ENCODE results near the gene GAS6. TPM values are rescaled to one million over a fixed set of nuclear protein-coding genes. Genes with fewer than 3 reads are reported as not detected.
"Not testable (repeated sequence)": the region's sequence is repeated elsewhere in the genome, so short reads cannot be mapped to it uniquely, and the experiment has no call there.

The GAS6 gene
- polyA plus RNA-seq, 12 donors, result 20.9 to 61.4 (median 31.5) TPM; not detected in 1

GRCh38 chr13:113794764-113795173, 69.1 kb downstream of the GAS6 start:
- no peak for DNase-seq

DNA sequence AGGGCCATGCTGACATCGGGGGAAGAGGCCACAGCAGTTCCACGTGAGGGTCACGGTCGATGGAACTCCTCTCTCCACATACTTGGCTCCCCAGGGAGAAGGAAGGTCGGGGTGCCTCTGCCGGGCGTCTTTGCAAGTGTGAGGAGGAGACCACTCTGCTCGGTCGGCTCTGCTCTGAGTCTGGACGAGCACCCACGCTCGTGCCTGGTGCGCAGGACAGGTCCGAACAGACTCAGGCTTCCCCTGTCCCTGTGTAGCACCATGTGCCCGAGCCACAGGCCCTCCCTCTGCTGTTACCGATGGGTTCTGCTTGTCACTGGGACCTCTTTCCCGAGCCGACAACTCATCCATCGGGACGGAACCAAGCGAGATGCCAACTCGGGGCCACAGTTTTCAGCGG, 69.8 kb downstream of the GAS6 start:
- DNase-seq, result no peak

DNA sequence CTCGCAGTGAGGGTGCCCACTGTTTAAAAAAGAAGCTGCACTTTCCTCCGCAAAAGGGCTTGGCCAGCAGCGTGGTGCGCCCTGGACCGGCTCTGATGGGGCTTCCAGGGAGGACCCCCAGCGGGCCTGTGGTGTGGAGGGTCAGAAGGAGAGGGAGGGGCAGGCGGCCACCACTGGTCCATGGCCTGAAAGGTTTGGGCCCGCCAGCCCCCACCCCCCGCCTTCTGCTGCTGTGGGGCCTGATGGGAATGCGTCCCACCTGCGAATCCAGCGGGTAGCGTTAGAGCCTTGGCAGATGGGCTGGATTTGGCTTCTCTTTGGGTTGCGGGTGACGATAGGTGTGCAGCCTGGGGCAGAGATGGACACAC, 70.2 kb downstream of the GAS6 start:
- DNase-seq, result no peak

GRCh38 chr13:113792886-113793717, 70.8 kb downstream of the GAS6 start:
- DNase-seq, result no peak

DNA sequence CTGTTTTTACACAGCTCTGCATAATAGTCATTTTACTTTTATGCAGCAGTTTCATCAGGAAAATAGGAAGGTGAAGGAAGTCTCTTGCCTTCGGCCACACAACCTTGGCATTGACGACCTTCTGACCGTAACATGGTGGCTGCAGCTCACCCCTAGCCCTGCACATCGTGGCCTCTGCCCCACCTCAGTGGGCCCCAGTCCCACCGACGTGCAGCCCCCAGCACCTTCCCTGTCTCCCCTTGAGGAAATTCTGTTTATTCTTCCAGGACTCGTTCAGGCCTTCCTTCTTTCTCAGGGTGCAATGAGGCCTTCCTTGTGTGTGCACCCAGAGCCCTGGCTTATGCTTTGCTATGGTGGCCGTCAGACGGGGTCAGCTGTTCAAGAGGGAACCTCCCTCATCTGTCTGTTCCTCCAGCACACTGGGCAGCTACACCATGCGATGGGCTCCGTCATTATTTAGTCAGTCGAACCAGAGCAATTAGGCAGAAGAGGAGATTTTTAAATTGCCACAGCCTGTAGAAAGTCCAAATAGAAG, 71.6 kb downstream of the GAS6 start:
- no peak for DNase-seq

DNA sequence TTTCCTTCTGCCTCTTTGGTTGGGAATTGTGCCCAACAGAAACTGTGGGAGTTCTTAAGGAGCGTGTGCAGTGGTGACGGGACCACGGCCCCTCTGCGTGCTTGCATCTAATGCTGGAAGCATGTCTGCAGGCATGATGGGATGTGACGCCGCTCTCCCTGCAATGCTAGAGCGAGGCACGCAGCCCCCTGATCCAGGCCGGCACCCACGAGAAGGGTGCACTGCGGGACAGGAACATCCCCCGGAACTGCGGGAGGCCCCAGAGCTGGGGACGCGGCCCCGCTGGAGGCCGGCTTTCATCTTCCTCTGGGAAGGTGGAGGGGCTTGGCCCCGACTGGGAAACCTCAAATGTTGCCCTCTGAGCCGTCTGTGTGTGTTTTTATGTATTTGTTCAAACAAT, 72.1 kb downstream of the GAS6 start:
- no peak for DNase-seq

DNA sequence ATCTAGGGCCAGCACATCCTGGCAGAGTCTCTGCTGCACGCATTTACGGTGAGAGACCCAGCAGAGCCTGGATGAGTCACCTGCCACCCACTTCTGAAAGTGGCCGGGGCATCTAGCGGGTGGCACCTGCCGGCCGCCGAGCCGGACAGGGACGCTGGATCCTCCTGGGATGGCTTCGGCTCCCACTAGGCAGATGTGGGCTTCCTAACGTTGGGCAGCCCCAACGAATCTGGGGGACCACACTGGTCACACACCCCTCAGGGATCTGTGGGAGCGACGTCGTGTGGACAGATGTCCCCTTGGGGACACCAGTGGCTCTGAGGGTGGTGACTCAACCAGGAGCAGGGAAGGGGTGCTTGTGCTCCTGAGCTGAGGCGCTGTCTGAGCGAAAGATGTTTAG, 72.7 kb downstream of the GAS6 start:
- no peak for DNase-seq

- not testable (repeated sequence) for DNase-seq
Measured at GRCh38 chr13:113789931-113790330, 73.9 kb downstream of the GAS6 start.

DNA sequence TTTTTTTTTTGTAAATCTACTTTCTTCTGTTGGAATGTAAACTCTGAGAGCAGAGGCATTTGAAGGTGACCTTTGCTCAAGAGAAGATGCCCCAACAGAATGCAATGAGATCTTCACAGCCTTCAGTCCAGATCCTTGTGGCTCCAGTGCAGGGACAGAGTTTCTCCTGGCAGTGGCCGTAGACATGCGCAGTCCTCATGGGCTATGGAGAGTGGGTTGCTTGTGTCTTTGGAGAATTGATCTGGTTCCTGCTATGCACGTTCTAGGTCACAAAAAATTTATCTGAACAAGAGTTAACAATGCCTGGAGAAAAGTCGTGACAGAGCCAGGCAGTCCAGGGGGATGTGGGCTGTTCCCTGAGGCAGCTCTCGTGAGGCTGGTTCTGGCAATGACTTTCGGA, 74.7 kb downstream of the GAS6 start:
- no peak for DNase-seq

- no peak for DNase-seq
Measured at GRCh38 chr13:113788413-113789135, 75.3 kb downstream of the GAS6 start.

DNA sequence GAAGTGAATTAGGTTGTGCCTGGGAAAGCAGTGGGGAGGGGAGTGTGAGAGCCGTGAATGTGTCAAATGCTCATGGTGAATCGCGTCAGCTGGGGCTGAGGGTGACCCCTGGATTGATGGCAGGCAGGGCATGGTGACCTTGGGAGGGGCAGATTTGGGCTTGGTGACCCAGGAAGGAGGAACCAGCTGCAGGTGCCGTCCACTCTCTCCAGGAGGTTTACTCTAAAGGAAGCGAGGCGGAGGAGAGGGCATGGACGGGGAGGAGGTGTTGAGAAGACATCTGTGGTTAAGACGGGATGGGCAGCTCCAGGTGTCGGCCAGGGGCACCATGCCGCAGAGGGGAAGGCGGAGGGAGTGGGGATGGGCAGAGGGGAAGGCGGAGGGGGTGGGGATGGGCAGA, 76.2 kb downstream of the GAS6 start:
- DNase-seq, result no peak

GRCh38 chr13:113786262-113786841, 77.5 kb downstream of the GAS6 start:
- no peak for DNase-seq

DNA sequence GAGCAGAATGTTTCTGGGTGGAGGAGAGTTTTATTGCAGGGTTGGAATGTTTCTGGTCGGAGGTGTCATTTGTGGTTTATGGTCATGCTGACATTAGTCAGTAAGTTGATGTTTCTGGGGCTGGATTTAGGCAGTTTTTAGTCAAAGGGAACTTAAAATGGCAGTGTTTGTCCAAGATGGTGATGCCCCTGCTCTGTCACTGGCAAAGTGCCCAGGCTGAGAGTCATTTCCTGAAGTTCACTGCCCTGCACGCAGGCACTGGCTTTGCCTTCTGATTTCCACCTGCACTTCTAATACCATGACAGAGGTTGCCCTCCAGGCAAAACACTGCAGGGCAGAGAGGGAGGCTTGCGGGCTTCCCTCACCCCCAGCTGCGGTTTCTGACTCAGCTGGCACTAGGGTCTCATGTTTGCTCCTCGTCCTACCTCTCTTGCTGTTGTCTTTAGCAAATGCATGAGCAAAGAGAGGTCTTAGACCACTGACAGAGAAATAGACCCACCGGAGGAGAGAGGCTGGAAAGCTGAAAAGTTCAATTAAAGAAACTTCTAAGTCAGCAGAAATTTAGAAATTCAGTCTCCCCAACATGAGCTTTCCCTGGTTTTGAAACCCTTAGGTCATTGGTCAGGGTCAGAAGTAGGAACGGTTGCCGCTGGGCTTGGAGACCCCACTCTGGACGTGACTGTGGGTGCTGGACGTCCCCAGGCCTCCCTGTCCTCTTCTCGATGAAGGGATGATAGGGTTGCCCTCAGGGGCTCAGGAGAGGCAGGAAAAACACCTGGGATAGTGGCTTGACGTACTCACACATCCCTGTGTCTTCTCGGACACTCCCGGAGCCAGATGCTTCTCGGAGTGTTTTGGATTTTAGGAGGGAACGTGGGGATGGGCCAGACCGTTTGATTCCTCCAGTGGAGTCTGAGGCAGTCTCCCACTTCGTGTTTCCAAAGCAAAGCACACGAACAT, 78.5 kb downstream of the GAS6 start:
- DNase-seq, result no peak

GRCh38 chr13:113784645-113785024, 79.2 kb downstream of the GAS6 start:
- no peak for DNase-seq

DNA sequence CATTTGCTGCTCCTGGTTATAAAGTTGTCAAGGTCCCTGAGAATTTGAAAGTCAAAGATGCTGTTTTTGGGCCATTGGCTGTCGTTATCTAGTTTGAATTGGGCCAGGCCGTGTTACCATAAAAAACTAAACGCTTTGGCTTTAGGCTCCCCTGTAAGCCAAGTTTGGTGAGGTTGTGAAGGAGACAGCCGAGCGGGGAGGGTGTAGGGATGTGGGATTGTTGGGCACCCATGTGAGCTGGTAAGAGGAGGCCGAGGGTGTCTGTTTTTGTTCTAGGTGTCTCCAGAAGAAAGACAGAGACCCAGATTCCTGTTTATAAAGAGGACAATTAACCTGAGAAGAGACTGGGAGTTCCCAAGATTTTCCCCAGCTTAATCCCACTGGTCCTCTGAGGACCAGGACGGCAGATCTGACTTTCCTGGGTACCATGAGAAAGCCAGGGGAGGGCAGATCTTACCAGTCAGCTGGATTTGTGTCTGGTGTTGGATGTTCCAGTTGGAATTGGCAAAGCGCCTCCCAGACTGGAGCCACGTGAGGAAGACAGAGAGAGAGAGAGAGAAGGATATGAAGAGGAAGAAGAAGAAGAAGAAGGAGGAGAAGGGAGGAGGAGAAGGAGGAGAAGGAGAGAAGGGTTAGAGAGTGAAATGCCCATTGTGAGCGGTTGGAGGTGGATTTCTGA, 79.8 kb downstream of the GAS6 start:
- no peak for DNase-seq

GRCh38 chr13:113783200-113783881, 80.5 kb downstream of the GAS6 start:
- DNase-seq, result no peak

- DNase-seq, result no peak
Measured at GRCh38 chr13:113782472-113782871, 81.4 kb downstream of the GAS6 start.

GRCh38 chr13:113781571-113781970, 82.3 kb downstream of the GAS6 start:
- no peak for DNase-seq

GRCh38 chr13:113777311-113778260, 86.3 kb downstream of the GAS6 start:
- no peak for DNase-seq
